ENCODE data around the gene DNAH9. TPM values are rescaled to one million over a fixed set of nuclear protein-coding genes. Genes with fewer than 3 reads are reported as not detected.

DNAH9 gene
- total RNA-seq, 1 experiment from 2014 or later: 0.22 TPM

- Histone ChIP-seq H2BK12ac (ENCODE audit: insufficient read length, low read depth, low read length) (no peak overlapping the region), H3K56ac (ENCODE audit: insufficient read length, low read depth, low read length) (no peak overlapping the region), H4K20me1 (ENCODE audit: control insufficient read depth, insufficient read depth, insufficient read length) (no peaks in the 10 kb centered on the region), H3K4ac (ENCODE audit: low read depth, low read length) (no peak overlapping the region), H3K14ac (ENCODE audit: insufficient read depth, low read length) (peak overlapping the region; percentile 65), H3K27ac (ENCODE audit: insufficient read length, low read depth, low read length) (no peak overlapping the region), H2AK5ac (ENCODE audit: insufficient read length, low read length) (no peak overlapping the region), H3K4me1 (ENCODE audit: insufficient read depth, low read length) (no peaks in the 10 kb centered on the region), H4K5ac (ENCODE audit: insufficient read length, low read depth, low read length) (no peak overlapping the region), H2BK15ac (ENCODE audit: low read depth, low read length) (no peak overlapping the region), H3K9ac (ENCODE audit: extremely low read depth, insufficient read length, low read length) (no peak overlapping the region), H3K79me1 (ENCODE audit: insufficient read depth, low read depth, low read length, poor library complexity, severe bottlenecking) (no peaks in the 10 kb centered on the region), H2BK20ac (ENCODE audit: low read depth, low read length, poor library complexity, severe bottlenecking) (no peak overlapping the region), H2BK5ac (ENCODE audit: insufficient read length, low read length) (no peak overlapping the region), H4K91ac (ENCODE audit: insufficient read length, low read depth, low read length) (no peak overlapping the region), H2AFZ (ENCODE audit: low read length) (no peak overlapping the region), H3K79me2 (ENCODE audit: insufficient read depth, low read length) (no peaks in the 10 kb centered on the region), H3K27me3 (ENCODE audit: insufficient read depth, low read length) (no peaks in the 10 kb centered on the region), H4K8ac (replicated peaks; ENCODE audit: insufficient read length, low read depth, low read length) (no peak overlapping the region), H3K4me2 (ENCODE audit: insufficient read depth, insufficient read length, low read length) (no peak overlapping the region), H3K18ac (ENCODE audit: insufficient read length, low read depth, low read length) (no peak overlapping the region), H3K9me3 (ENCODE audit: control insufficient read depth, low read depth, low read length) (no peaks in the 10 kb centered on the region), H2BK120ac (ENCODE audit: low read depth, low read length, poor library complexity, severe bottlenecking) (no peak overlapping the region), H3K23ac (ENCODE audit: insufficient read length, low read depth, low read length) (no peak overlapping the region), H3T11ph (ENCODE audit: low read length) (no peak overlapping the region), H3K23me2 (ENCODE audit: insufficient read length, low read depth, low read length, poor library complexity, severe bottlenecking) (no peaks in the 10 kb centered on the region)
- no peak overlapping the region for H3K27ac Mint-ChIP-seq
- no peak overlapping the region for H3K4me3 Mint-ChIP-seq
- H3K4me1 Mint-ChIP-seq: no peaks in the 10 kb centered on the region
- no peak for TF ChIP-seq CTCF (conservative IDR thresholded peaks at IDR 0.05)
- no peak for DNase-seq
- no peaks in the 10 kb centered on the region; the same call in 1 of the 2 replicates for H3K27me3 Mint-ChIP-seq (ENCODE audit: low read depth)
- no peaks in the 10 kb centered on the region for H3K9me3 Mint-ChIP-seq
- no CpG with 5 or more reads among the region's 9 CpGs for WGBS (ENCODE audit: extremely low coverage, insufficient read length, low lambda C conversion rate)
- no peaks in the 10 kb centered on the region for H3K36me3 Mint-ChIP-seq (ENCODE audit: insufficient read depth in 1 of 3, low read depth in 3 of 3)
These were observed 14.8 kb upstream of the DNAH9 start for GRCh38 chr17:11583306-11583992.
